ENCODE measurements around the gene ANKRD16. TPM values are rescaled to one million over a fixed set of nuclear protein-coding genes. Genes with fewer than 3 reads are reported as not detected.
"Not testable (repeated sequence)": the region's sequence is repeated elsewhere in the genome, so short reads cannot be mapped to it uniquely, and the experiment has no call there.

ANKRD16 gene
- 3.5 and 7.9 TPM in 2 replicates for total RNA-seq (2014; rRNA removed; shearing (Covaris generic))

GRCh38 chr10:5889624-5890451 is at the start of gene ANKRD16, which contains the start of gene FBH1:
ANKRD16 (minus strand) TSS chr10:5889893; CDS start chr10:5889354, 539 bp downstream.
FBH1 (plus strand) TSS chr10:5890243; CDS start chr10:5890346, 103 bp downstream.
- peak; percentile 97 for DNase-seq (ENCODE audit: low read depth)

- no peak for DNase-seq (ENCODE audit: low read depth)
Observed at GRCh38 chr10:5938291-5938690, 48.6 kb upstream of the ANKRD16 start.

GRCh38 chr10:5937016-5937415 is 47.3 kb upstream of the ANKRD16 start:
- no peak for DNase-seq (ENCODE audit: low read depth)

- DNase-seq (ENCODE audit: low read depth): no peak
Observed at GRCh38 chr10:5935628-5936027, 45.9 kb upstream of the ANKRD16 start.

- DNase-seq (ENCODE audit: low read depth): no peak
Observed at GRCh38 chr10:5933909-5934546, 44.3 kb upstream of the ANKRD16 start.

GRCh38 chr10:5932345-5932744 is 42.7 kb upstream of the ANKRD16 start:
- DNase-seq (ENCODE audit: low read depth): no peak

- no peak for DNase-seq (ENCODE audit: low read depth)
Observed at GRCh38 chr10:5930272-5930671, 40.6 kb upstream of the ANKRD16 start.

GRCh38 chr10:5929442-5929841 is 39.7 kb upstream of the ANKRD16 start:
- no peak for DNase-seq (ENCODE audit: low read depth)

GRCh38 chr10:5927306-5927705 is 37.6 kb upstream of the ANKRD16 start:
- DNase-seq (ENCODE audit: low read depth): no peak

- DNase-seq (ENCODE audit: low read depth): no peak
Observed at GRCh38 chr10:5924889-5925288, 35.2 kb upstream of the ANKRD16 start.

GRCh38 chr10:5921746-5922145 is 32.1 kb upstream of the ANKRD16 start:
- no peak for DNase-seq (ENCODE audit: low read depth)

- DNase-seq (ENCODE audit: low read depth): no peak
Observed at GRCh38 chr10:5919568-5919967, 29.9 kb upstream of the ANKRD16 start.

GRCh38 chr10:5918763-5919162 is 29.1 kb upstream of the ANKRD16 start:
- no peak for DNase-seq (ENCODE audit: low read depth)

- DNase-seq (ENCODE audit: low read depth): no peak
Observed at GRCh38 chr10:5917305-5917704, 27.6 kb upstream of the ANKRD16 start.

GRCh38 chr10:5915451-5915850 is 25.8 kb upstream of the ANKRD16 start:
- DNase-seq (ENCODE audit: low read depth): no peak

- DNase-seq (ENCODE audit: low read depth): no peak
Observed at GRCh38 chr10:5913736-5914135, 24.0 kb upstream of the ANKRD16 start.

GRCh38 chr10:5911670-5912069 is 22.0 kb upstream of the ANKRD16 start:
- no peak for DNase-seq (ENCODE audit: low read depth)

GRCh38 chr10:5910323-5911100 is 20.8 kb upstream of the ANKRD16 start:
- no peak for DNase-seq (ENCODE audit: low read depth)

GRCh38 chr10:5908676-5909075 is 19.0 kb upstream of the ANKRD16 start:
- DNase-seq (ENCODE audit: low read depth): not testable (repeated sequence)

- no peak for DNase-seq (ENCODE audit: low read depth)
Observed at GRCh38 chr10:5906651-5907050, 17.0 kb upstream of the ANKRD16 start.

GRCh38 chr10:5905854-5906507 is 16.3 kb upstream of the ANKRD16 start:
- DNase-seq (ENCODE audit: low read depth): no peak

- no peak for DNase-seq (ENCODE audit: low read depth)
Observed at GRCh38 chr10:5904227-5904626, 14.5 kb upstream of the ANKRD16 start.

Data from Daoy (cell line).